AG09309 (cell line): ENCODE results near the gene SIGLEC14.
"Not testable (repeated sequence)": the region's sequence is repeated elsewhere in the genome, so short reads cannot be mapped to it uniquely, and the experiment has no call there.

Experiments used
- DNase-seq: peaks from one replicate; pipeline ENCODE4 v3.0.0-alpha.2; 2010; ENCODE audit warnings: low read depth
- H3K4me3 ChIP-seq: 2 replicates; pipeline ENCODE4 v1.5.1; 2011; ENCODE audit warnings: mild to moderate bottlenecking, low read depth, low read length, moderate library complexity; ENCODE audit not compliant: control insufficient read depth
- TF ChIP-seq, protein P1 (sequence below): IDR thresholded peaks from 2 replicates; pipeline ENCODE4 v1.5.1; 2011; ENCODE audit warnings: mild to moderate bottlenecking, low read depth, low read length, inconsistent platforms; ENCODE audit not compliant: insufficient read depth, control insufficient read depth; ENCODE audit errors: missing control alignments

SIGLEC14 gene

DNA sequence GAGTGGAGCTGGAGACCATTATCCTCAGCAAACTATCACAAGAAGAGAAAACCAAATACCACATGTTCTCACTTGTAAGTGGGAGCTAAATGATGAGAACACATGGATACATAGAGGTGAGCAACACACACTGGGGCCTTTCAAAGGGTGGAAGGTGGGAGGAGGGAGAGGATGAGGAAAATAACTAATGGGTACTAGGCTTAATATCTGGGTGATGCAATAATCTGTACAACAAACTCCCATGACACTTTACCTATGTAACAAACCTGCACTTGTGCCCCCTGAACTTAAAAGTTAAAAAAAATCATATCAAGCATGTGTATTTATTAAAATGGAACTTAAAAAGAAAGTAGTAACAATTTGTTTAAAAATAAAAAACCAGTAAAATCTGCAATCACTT is 5.0 kb downstream of the SIGLEC14 start:
- DNase-seq = no peak
- TF ChIP-seq, protein P1, sequence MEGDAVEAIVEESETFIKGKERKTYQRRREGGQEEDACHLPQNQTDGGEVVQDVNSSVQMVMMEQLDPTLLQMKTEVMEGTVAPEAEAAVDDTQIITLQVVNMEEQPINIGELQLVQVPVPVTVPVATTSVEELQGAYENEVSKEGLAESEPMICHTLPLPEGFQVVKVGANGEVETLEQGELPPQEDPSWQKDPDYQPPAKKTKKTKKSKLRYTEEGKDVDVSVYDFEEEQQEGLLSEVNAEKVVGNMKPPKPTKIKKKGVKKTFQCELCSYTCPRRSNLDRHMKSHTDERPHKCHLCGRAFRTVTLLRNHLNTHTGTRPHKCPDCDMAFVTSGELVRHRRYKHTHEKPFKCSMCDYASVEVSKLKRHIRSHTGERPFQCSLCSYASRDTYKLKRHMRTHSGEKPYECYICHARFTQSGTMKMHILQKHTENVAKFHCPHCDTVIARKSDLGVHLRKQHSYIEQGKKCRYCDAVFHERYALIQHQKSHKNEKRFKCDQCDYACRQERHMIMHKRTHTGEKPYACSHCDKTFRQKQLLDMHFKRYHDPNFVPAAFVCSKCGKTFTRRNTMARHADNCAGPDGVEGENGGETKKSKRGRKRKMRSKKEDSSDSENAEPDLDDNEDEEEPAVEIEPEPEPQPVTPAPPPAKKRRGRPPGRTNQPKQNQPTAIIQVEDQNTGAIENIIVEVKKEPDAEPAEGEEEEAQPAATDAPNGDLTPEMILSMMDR = no peak
- H3K4me3 ChIP-seq = no peak overlapping the region

DNA sequence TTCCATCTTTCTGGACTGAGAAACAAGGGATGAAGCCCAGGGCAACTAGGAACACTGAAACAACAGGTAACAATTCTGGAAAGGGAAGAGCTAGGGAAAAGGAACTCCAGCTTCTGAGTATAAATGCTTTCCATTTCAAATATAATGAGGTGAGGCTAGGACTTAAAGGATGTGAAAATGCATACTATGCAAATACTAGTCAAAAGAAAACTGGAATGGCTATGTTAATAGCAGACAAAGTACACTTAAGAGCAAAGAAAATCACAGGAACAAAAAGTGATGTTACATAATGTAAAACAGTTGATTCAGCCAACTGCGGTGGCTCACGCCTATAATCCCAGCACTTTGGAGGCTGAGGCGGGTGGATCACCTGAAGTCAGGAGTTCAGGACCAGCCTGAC is 6.2 kb downstream of the SIGLEC14 start:
- TF ChIP-seq, protein P1 = no peak
- no peak overlapping the region for H3K4me3 ChIP-seq
- no peak for DNase-seq

DNA sequence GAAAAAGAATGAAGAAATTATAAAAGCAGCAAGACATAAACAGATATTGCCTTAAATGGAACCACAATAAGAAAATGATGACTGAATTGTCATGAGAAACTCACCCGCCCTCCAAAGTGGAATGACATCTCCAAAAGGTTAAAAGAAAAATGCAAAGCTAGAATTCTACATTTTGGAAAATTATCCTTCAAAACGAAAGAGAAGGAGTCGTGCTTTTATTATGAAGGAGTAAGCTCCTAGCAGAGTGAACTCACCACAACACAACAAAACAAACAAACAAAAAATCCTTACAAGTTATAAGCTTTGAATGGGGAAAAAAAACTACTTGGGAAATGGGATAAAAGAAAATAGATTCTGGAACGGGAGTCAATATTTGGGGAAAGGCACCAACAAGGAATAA is 6.7 kb downstream of the SIGLEC14 start:
- DNase-seq = no peak
- TF ChIP-seq, protein P1 = no peak
- no peak overlapping the region for H3K4me3 ChIP-seq

DNA sequence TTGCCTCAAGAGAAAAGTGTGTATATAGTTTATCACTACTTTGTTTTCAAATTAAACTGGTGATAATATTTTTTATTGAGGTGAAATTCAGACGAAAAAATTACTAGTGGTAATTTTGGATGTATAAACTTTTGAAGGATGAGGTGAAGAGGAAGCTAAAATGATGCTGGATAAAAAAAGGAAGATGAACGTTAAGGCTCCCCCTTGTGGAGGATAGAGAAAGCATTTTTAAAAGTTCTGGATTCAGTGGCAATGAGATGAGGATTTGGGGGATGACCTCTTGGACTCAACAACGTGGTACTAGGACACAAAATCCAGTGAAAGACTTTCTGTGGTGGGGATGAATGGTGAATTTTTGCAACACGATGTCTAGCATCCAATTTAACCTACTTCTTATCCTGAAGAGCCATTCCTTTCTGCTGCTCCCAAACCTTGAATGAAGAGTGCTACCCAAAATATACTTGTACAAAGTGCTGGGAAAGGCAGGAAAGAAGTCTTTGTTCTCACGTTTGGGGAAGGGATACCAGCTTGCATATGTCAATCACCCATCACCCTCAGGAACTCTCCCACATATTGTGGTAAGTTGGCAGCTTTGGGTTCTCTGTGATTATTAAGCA is 9.2 kb downstream of the SIGLEC14 start:
- H3K4me3 ChIP-seq = no peak overlapping the region
- DNase-seq = no peak
- TF ChIP-seq, protein P1 = peak; percentile 11

DNA sequence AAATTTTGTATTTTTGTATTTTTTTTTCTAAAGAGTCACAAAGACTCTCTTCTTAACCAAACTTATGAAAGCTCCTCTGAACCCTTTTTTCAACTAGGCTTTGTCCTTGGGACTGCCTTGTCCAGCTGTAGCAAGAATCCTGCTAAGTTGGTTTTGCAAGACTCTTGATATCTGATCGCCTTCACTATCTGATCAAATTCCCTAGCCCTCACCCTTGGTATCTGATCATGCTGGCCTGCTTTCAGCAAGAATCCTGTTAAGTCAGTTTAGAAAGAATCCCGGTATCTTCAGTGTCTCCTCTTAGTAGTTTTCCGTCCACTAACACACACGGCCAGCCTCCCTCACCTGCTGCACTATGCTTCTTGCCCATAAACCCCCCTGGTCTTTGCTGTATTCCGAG is 14.5 kb downstream of the SIGLEC14 start:
- DNase-seq = no peak
- no peak overlapping the region for H3K4me3 ChIP-seq
- TF ChIP-seq, protein P1 = no peak

DNA sequence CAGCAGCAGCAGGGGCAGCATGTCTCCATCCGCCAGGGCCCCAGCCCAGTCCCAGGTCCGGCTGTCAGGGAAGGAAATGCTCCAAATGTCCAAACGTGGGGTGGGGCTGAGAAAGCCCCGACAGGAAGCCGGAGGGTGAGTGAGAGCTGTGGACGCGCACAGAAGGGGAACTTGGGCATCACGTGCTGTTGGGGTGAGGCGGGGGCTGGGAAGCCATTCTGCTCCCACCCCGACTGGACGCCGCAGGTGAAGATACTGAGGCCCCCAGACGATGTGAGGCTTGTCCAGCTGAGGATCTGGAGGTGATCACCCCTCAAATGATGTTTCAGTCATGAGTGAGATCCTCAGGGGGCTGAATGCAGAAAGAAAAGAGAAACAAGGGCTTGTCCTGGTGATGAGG is 16.3 kb downstream of the SIGLEC14 start, which contains the start of gene SIGLEC5:
SIGLEC5 (minus strand) TSS at position 87 of the 400 bp plus-strand sequence; CDS start at position 21, 66 bp downstream.
- H3K4me3 ChIP-seq, DNase-seq: not testable (repeated sequence)

DNA sequence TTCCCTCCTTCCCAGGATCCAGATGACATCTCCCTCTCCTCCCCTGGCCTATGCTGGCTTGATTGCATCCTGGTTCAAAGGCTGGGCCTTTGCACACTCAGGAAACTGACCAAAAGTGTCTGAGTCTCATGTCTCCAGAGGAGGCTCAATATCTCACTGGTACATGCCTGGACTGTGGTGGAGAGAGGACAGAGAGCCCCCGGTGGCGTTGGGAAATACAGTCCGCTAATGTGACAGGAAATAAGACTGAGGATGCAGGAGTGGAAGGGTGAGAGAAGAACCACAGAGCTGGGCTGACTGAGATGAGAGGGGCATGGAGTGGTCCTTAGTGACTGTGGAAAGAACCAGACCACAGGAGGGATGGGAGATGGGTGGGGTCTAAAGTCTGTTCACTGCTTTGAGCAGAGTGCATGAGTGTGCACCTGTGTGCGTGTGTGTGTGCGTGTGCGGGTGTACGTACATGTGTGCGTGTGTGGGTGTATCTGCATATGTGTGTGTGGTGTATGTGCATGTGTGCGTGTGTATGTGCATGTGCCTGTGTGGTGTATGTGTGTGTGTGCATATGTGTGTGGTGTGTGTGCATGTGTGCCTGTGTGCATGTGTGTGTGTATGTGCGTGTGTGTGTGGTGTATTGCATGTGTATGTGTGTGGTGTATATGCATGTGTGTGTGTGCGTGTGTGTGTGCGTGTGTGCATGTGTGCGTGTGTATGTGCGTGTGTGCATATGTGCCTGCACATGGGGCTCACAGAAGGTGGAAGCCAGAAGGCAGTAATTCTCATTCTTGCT is 18.3 kb downstream of the SIGLEC14 start:
- H3K4me3 ChIP-seq = no peak overlapping the region
- no peak for DNase-seq
- TF ChIP-seq, protein P1 = no peak
